IMR-90 (cell line): ENCODE results near the gene COX7B. TPM values are rescaled to one million over a fixed set of nuclear protein-coding genes. Genes with fewer than 3 reads are reported as not detected.

ENCODE experiments used
- ATAC-seq: fragments of 200-7000 bp; cut with Tn5 transposase; 2 replicates; pipeline ENCODE4 v1.9.1; 2020; ENCODE audit warnings: low read depth, mild to moderate bottlenecking, moderate library complexity
- BruUV-seq: library from RNA; stranded (reverse); fragments of 400-500 nt; replicated peaks from 2 replicates; lab custom pipeline; 2021; lab: Mats Ljungman, UMichigan
- CTCF ChIA-PET: fragments of 300-600 bp; formaldehyde crosslinking; extraction: SDS; loops from one replicate; lab custom pipeline; 2021; ENCODE audit warnings: antibody characterized with exemption; lab: Yijun Ruan, JAX
- POLR2A ChIA-PET: fragments of 300-600 bp; sonication (Branson Sonifier 250); formaldehyde crosslinking; loops from one replicate; lab custom pipeline; 2022; ENCODE audit warnings: antibody characterized with exemption; ENCODE audit not compliant: unreplicated experiment; lab: Charles Lee
- DNase-seq: peaks from one replicate; pipeline ENCODE4 v3.0.0; 2013
- H2AFZ ChIP-seq: replicated peaks from 2 replicates; pipeline ENCODE3; 2013; ENCODE audit warnings: low read length, mild to moderate bottlenecking; ENCODE audit not compliant: poor library complexity
- H2AK5ac ChIP-seq: 2 replicates; pipeline ENCODE4 v1.6.1; 2013; ENCODE audit warnings: low read depth, low read length, inconsistent platforms
- H2AK9ac ChIP-seq: replicated peaks from 2 replicates; pipeline ENCODE3; 2013; ENCODE audit warnings: mild to moderate bottlenecking, low read depth, low read length, moderate library complexity; ENCODE audit not compliant: poor library complexity
- H2BK120ac ChIP-seq: 2 replicates; pipeline ENCODE4 v1.6.1; 2013; ENCODE audit warnings: low read depth, low read length, inconsistent platforms
- H2BK15ac ChIP-seq: 3 replicates; pipeline ENCODE4 v1.6.1; 2013; ENCODE audit warnings: low read depth, low read length, inconsistent platforms
- H2BK20ac ChIP-seq: 2 replicates; pipeline ENCODE4 v1.6.1; 2013; ENCODE audit warnings: low read depth, mild to moderate bottlenecking, inconsistent platforms, low read length, moderate library complexity
- H2BK5ac ChIP-seq: 2 replicates; pipeline ENCODE4 v1.6.1; 2013; ENCODE audit warnings: mild to moderate bottlenecking, low read depth, low read length, inconsistent platforms; ENCODE audit not compliant: poor library complexity, severe bottlenecking
- H3K14ac ChIP-seq: replicated peaks from 2 replicates; pipeline ENCODE4 v1.6.1; 2013; ENCODE audit warnings: low read depth, low read length, inconsistent platforms
- H3K18ac ChIP-seq: 2 replicates; pipeline ENCODE4 v1.6.1; 2013; ENCODE audit warnings: low read depth, low read length, control low read depth
- H3K23ac ChIP-seq: 2 replicates; pipeline ENCODE4 v1.6.1; 2013; ENCODE audit warnings: low read depth, low read length, inconsistent platforms
- H3K27ac ChIP-seq: 2 replicates; pipeline ENCODE4 v1.5.1; 2013; ENCODE audit warnings: mild to moderate bottlenecking, control low read depth, low read length; ENCODE audit not compliant: insufficient read depth
- H3K27me3 ChIP-seq: 2 replicates; pipeline ENCODE4 v1.6.1; 2013; ENCODE audit warnings: low read length; ENCODE audit not compliant: control insufficient read depth, insufficient read depth
- H3K36me3 ChIP-seq: 2 replicates; pipeline ENCODE4 v1.6.1; 2013; ENCODE audit warnings: low read length, mixed read lengths; ENCODE audit not compliant: control insufficient read depth, insufficient read depth
- H3K4ac ChIP-seq: 2 replicates; pipeline ENCODE4 v1.6.1; 2013; ENCODE audit warnings: low read depth, low read length, inconsistent platforms
- H3K4me1 ChIP-seq: 2 replicates; pipeline ENCODE4 v1.6.1; 2013; ENCODE audit warnings: low read length, mixed read lengths; ENCODE audit not compliant: control insufficient read depth, insufficient read depth
- H3K4me2 ChIP-seq: 2 replicates; pipeline ENCODE4 v1.6.1; 2013; ENCODE audit warnings: low read depth, mild to moderate bottlenecking, control low read depth, low read length, moderate library complexity
- H3K4me3 ChIP-seq: 2 replicates; pipeline ENCODE4 v1.5.1; 2013; ENCODE audit warnings: low read depth, mild to moderate bottlenecking, control low read depth, low read length, moderate library complexity; ENCODE audit not compliant: insufficient read depth
- H3K56ac ChIP-seq: 2 replicates; pipeline ENCODE4 v1.6.1; 2013; ENCODE audit warnings: low read length, inconsistent platforms; ENCODE audit not compliant: insufficient read depth; ENCODE audit errors: extremely low read depth
- H3K79me1 ChIP-seq, 2 experiments: 2 replicates each; pipeline ENCODE4 v1.6.1; 2013; ENCODE audit warnings: low read length in 2 of 2, inconsistent platforms in 1 of 2, low read depth in 1 of 2
- H3K9ac ChIP-seq: 2 replicates; pipeline ENCODE4 v1.6.1; 2013; ENCODE audit warnings: low read depth, low read length, control low read depth
- H3K9me1 ChIP-seq: 2 replicates; pipeline ENCODE4 v1.6.1; 2013; ENCODE audit warnings: low read length, inconsistent platforms; ENCODE audit not compliant: insufficient read depth
- H3K9me3 ChIP-seq: 2 replicates; pipeline ENCODE4 v1.6.1; 2013; ENCODE audit warnings: low read length; ENCODE audit not compliant: control insufficient read depth, insufficient read depth
- H4K20me1 ChIP-seq: 2 replicates; pipeline ENCODE4 v1.6.1; 2013; ENCODE audit warnings: low read length, inconsistent platforms; ENCODE audit not compliant: insufficient read depth
- H4K5ac ChIP-seq: 2 replicates; pipeline ENCODE4 v1.6.1; 2013; ENCODE audit warnings: mild to moderate bottlenecking, low read depth, low read length, control low read depth
- H4K8ac ChIP-seq, 2 experiments: 2 replicates each; pipeline ENCODE4 v1.6.1; 2013; ENCODE audit warnings: low read depth in 2 of 2, low read length in 2 of 2, control low read depth in 1 of 2, inconsistent platforms in 1 of 2
- H4K91ac ChIP-seq: 2 replicates; pipeline ENCODE4 v1.6.1; 2013; ENCODE audit warnings: low read depth, low read length, inconsistent platforms; ENCODE audit not compliant: insufficient read depth
- CEBPB ChIP-seq: IDR thresholded peaks from 2 replicates; pipeline ENCODE4 v1.6.1; 2012; ENCODE audit warnings: low read depth, low read length, improper control_type of control experiment
- CHD1 ChIP-seq: IDR thresholded peaks from 2 replicates; pipeline ENCODE4 v1.6.1; 2012; ENCODE audit warnings: low read depth, low read length, improper control_type of control experiment
- MXI1 ChIP-seq: IDR thresholded peaks from 2 replicates; pipeline ENCODE4 v1.6.1; 2012; ENCODE audit warnings: low read depth, mild to moderate bottlenecking, low read length, moderate library complexity, borderline replicate concordance
- POLR2A ChIP-seq: IDR thresholded peaks from 2 replicates; pipeline ENCODE4 v1.6.1; 2012; ENCODE audit warnings: mild to moderate bottlenecking, low read depth, low read length
- RCOR1 ChIP-seq: IDR thresholded peaks from 2 replicates; pipeline ENCODE4 v1.6.1; 2012; ENCODE audit warnings: mild to moderate bottlenecking, low read length, improper control_type of control experiment; ENCODE audit not compliant: insufficient replicate concordance
- WGBS, 2 experiments: methylation state at CpG; one replicate each; pipeline versions ENCODE4 v1.1.5 to v1.1.7; 2013; ENCODE audit warnings: missing lambda C conversion rate in 2 of 2; ENCODE audit not compliant: insufficient read length in 1 of 2; ENCODE audit errors: extremely low coverage in 2 of 2; 5-methylcytosine and 5-hydroxymethylcytosine counted together
- dilution Hi-C: fragments of 300-500 bp; cut with HindIII; formaldehyde crosslinking; loops from one replicate; pipeline ENCODE4 v1.14.3; 2018; ENCODE audit warnings: low sequenced_read_pairs; ENCODE audit not compliant: unreplicated experiment
- in situ Hi-C: fragments of 300-500 bp; cut with MboI; formaldehyde crosslinking; loops from 3 replicates; pipeline ENCODE4 v1.14.3; 2019; ENCODE audit warnings: low sequenced_read_pairs, inconsistent platforms, mixed read lengths
- intact Hi-C: fragments of 100-400 bp; cut with micrococcal nuclease; formaldehyde crosslinking; loops from 2 replicates; pipeline ENCODE4 v1.10.0; 2022
- polyA plus RNA-seq, 3 experiments: library from polyadenylated mRNA; depleted of rRNA; stranded (reverse); fragments of >200 nt; gene quantifications; 2 replicates each; pipeline ENCODE4 v1.2.3, GENCODE V29; 2012; ENCODE audit warnings: low replicate concordance in 1 of 3
- total RNA-seq: library from RNA; depleted of rRNA; stranded (reverse); fragments of >200 nt; gene quantifications from 2 replicates; pipeline ENCODE4 v1.2.3, GENCODE V29; 2012
- TF ChIP-seq, protein P1 (sequence below): fragments of 150-350 bp; IDR thresholded peaks from 2 replicates; pipeline ENCODE4 v1.6.1; 2016; ENCODE audit warnings: low read depth, mild to moderate bottlenecking, low read length, moderate library complexity, borderline replicate concordance

The COX7B gene
- total and polyA plus RNA-seq, 2 of the 4 experiments (the other 2 are of a cell fraction): 330 to 912 TPM

DNA sequence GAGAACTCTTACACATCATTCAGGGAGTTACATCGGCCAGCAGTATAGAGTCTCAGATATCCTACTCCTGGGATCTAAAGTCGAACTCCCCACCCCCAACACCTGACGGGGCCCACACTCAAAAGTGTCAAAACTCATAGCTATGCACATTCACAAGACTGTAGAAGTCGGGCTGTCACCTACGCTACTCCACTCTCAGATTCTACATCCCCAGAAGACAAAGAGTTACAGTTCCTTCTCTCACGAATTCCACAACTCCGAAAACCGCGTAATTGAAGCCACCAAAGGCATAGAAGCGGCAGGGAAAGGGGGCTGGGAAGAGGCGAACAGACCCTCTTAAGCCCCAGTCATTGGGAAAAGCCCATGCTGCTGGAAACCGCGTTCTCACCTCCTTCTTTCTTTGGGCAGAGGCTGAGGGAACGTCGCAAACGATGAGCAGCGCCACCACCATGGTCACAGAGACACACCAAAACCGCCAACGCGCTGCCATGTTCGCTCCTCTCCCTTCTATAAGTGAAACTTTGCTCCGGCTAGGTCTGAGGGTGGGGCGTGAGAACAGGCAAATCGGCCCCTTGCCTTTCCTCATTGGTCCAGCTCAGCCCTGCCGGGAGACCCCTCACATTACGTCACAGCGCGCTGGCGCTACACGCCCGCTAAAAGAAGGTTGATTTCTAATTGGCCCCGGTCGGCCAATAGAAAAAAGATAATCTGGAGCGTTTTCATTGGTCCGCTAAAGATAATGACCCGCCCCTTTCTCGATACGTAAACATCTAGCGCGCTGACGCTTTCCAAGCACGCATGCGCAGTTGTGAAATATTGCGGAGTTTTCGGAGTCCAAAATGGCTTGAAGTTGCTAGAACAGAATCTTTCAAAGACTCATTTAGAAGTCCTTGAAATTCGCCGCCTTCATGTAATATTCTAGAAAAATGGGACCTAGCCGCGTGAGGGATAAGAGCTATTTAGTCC is 4.1 kb upstream of the COX7B start, which contains the start of gene MAGT1:
Gene MAGT1 (minus strand): TSS at position 515 of the 966 bp plus-strand sequence. CDS start 25 bp downstream, at position 490.
- Histone ChIP-seq H2BK5ac (peak within 1 kb of the TSS; percentile 78), H3K27ac (peak within 1 kb of the TSS; percentile 89), H3K9me1 (no peaks in the 10 kb centered on the region), H3K9me3 (no peaks in the 10 kb centered on the region), H3K79me1 (peaks cover 0 to 5% of the 10 kb centered on the region in 2 experiments; a peak in 1 of 4 replicates), H3K23ac (peak within 1 kb of the TSS; percentile 75; the same call in 1 of the 2 replicates), H3K4me3 (peak within 1 kb of the TSS; percentile 81), H3K56ac (peak within 1 kb of the TSS; percentile 68; the same call in 1 of the 2 replicates), H3K36me3 (no peaks in the 10 kb centered on the region), H2BK15ac (no peak within 1 kb of the TSS), H2AFZ (peak within 1 kb of the TSS; percentile 86), H3K14ac (peak within 1 kb of the TSS; percentile 86), H2AK9ac (peak within 1 kb of the TSS; percentile 8), H2AK5ac (peak within 1 kb of the TSS; percentile 54; the same call in 1 of the 2 replicates), H3K18ac (no peak within 1 kb of the TSS; the same call in 1 of the 2 replicates), H3K4me2 (peak within 1 kb of the TSS; percentile 93), H2BK20ac (no peak within 1 kb of the TSS), H4K91ac (no peak within 1 kb of the TSS), H3K4ac (peak within 1 kb of the TSS; percentile 54; the same call in 1 of the 2 replicates), H4K20me1 (no peaks in the 10 kb centered on the region; the same call in 1 of the 2 replicates), H3K27me3 (no peaks in the 10 kb centered on the region), H3K4me1 (no peaks in the 10 kb centered on the region), H3K9ac (peak within 1 kb of the TSS; percentile 88), H4K5ac (no peak within 1 kb of the TSS), H2BK120ac (no peak within 1 kb of the TSS), H4K8ac (peak within 1 kb of the TSS; percentile 69 to 98)
- DNase-seq (peak; percentile 96), ATAC-seq (peak; percentile 91)
- in situ Hi-C loops (no loop called here), dilution Hi-C loops (no loop called here), intact Hi-C loops (loop anchor here (5.0 to 10.0 kb wide), 3 partner anchors 110 to 390 kb away; partner anchors contain the start of gene ATRX)
- BruUV-seq: TSS peak; percentile 75
- CTCF ChIA-PET: no interaction called here
- POLR2A ChIA-PET: no interaction called here
- TF ChIP-seq, protein P1, sequence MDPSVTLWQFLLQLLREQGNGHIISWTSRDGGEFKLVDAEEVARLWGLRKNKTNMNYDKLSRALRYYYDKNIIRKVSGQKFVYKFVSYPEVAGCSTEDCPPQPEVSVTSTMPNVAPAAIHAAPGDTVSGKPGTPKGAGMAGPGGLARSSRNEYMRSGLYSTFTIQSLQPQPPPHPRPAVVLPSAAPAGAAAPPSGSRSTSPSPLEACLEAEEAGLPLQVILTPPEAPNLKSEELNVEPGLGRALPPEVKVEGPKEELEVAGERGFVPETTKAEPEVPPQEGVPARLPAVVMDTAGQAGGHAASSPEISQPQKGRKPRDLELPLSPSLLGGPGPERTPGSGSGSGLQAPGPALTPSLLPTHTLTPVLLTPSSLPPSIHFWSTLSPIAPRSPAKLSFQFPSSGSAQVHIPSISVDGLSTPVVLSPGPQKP: no peak
- TF ChIP-seq RCOR1 (no peak), POLR2A (peak; percentile 94), CEBPB (peak; percentile 53; the same call in 1 of the 2 replicates), MXI1 (no peak), CHD1 (no peak)
- 48% methylated on average over 12 of the region's 49 CpGs; no CpG with 5 or more reads in 1 of the 2 experiments for WGBS, 2 experiments
